Endometrium (tissue), 2 donors: ENCODE data around the gene CHTF8.

Source experiments
- FAIRE-seq: peaks from 2 replicates; lab custom pipeline; 2012; peaks lifted over from hg19 to GRCh38; lab: Jason Lieb, UNC
- donor health status: control.
- donor health status: control.

The CHTF8 gene

DNA sequence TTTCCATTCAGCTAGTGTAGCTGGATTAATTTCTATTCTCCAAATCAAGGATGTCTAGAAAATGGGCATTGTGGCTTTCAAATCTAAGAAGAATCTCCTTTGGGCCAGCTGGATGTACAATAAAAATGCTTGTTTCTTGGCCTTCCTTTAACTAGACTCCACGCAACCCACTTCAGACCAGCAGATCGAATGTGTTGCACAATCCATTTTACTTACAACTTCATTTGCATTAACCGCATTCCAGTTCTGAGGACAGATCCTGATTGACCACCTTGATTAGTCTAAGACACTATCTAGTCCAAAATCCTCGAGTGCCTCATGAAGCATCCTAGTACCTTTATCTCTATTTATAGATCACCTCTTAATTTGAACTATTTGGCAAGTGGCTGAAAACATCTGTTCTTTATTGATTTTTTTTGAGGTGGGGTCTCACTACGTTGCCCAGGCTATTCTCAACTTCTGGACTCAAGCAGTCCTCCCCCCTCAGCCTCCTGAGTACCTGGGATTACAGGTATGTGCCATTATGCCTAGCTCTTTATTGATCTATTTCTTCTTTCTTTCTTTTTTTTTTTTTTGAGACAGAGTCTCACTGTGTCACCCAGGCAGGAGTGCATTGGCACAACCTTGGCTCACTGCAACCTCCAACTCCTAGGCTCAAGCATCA lies 47.2 kb downstream of the CHTF8 start:
- no peak for FAIRE-seq

DNA sequence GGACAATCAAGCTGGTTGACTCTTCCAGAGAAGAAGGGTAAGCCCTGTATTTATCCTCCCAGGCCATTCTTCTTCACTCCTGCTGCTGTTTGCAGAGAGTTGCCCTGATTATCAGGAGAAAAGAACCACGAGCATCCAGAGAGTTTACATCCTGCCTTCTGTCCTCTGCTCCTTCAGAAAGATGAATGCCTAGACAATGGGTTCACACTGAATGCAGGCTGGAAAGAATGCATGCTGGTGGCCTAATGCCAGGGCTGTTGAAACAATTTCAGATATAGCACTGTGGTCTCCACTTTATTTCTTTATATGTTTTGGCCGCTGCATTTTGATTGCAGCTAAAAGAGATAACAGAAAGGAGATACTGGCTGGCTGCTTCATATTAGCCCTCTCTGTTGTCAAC lies 48.1 kb downstream of the CHTF8 start:
- FAIRE-seq: no peak

GRCh38 chr16:69083306-69083941 lies 49.0 kb downstream of the CHTF8 start:
- FAIRE-seq: no peak

- FAIRE-seq: no peak
Measured at GRCh38 chr16:69079697-69080096, 52.7 kb downstream of the CHTF8 start.

GRCh38 chr16:69078073-69078472 lies 54.3 kb downstream of the CHTF8 start:
- no peak for FAIRE-seq

GRCh38 chr16:69077251-69077650 lies 55.1 kb downstream of the CHTF8 start:
- no peak for FAIRE-seq

GRCh38 chr16:69073181-69073702 lies 59.1 kb downstream of the CHTF8 start:
- no peak for FAIRE-seq

DNA sequence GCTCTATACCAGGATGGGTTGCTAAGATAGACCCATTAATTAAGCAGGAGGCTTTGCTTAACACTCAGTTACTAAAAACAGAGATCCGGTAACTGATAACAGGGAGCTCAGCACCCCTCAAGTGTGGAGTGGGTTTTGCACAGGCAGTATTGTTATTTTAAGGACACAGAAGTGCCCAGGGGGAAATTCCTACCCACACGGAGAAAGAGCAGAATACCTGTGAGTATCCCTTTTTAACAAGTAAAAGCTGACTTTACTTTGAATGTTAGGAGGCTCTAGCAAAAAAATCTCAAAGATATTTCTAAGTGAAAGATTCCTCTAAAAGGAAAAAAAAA lies 59.8 kb downstream of the CHTF8 start:
- no peak for FAIRE-seq

- no peak for FAIRE-seq
Measured at GRCh38 chr16:69071036-69071435, 61.4 kb downstream of the CHTF8 start.

- no peak for FAIRE-seq
Measured at GRCh38 chr16:69069504-69069903, 62.9 kb downstream of the CHTF8 start.
